GM21576 (cell line): Measurements from ENCODE around the gene LAMA1.
"Not testable (repeated sequence)": the region's sequence is repeated elsewhere in the genome, so short reads cannot be mapped to it uniquely, and the experiment has no call there.

Source experiments
- ATAC-seq: cut with Tn5 transposase; IDR thresholded peaks from one replicate; pipeline ENCODE4 v1.9.1; 2021; ENCODE audit warnings: mild to moderate bottlenecking, moderate library complexity; ENCODE audit not compliant: unreplicated experiment

Gene LAMA1, protein sequence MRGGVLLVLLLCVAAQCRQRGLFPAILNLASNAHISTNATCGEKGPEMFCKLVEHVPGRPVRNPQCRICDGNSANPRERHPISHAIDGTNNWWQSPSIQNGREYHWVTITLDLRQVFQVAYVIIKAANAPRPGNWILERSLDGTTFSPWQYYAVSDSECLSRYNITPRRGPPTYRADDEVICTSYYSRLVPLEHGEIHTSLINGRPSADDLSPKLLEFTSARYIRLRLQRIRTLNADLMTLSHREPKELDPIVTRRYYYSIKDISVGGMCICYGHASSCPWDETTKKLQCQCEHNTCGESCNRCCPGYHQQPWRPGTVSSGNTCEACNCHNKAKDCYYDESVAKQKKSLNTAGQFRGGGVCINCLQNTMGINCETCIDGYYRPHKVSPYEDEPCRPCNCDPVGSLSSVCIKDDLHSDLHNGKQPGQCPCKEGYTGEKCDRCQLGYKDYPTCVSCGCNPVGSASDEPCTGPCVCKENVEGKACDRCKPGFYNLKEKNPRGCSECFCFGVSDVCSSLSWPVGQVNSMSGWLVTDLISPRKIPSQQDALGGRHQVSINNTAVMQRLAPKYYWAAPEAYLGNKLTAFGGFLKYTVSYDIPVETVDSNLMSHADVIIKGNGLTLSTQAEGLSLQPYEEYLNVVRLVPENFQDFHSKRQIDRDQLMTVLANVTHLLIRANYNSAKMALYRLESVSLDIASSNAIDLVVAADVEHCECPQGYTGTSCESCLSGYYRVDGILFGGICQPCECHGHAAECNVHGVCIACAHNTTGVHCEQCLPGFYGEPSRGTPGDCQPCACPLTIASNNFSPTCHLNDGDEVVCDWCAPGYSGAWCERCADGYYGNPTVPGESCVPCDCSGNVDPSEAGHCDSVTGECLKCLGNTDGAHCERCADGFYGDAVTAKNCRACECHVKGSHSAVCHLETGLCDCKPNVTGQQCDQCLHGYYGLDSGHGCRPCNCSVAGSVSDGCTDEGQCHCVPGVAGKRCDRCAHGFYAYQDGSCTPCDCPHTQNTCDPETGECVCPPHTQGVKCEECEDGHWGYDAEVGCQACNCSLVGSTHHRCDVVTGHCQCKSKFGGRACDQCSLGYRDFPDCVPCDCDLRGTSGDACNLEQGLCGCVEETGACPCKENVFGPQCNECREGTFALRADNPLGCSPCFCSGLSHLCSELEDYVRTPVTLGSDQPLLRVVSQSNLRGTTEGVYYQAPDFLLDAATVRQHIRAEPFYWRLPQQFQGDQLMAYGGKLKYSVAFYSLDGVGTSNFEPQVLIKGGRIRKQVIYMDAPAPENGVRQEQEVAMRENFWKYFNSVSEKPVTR (N-terminal part only)

DNA sequence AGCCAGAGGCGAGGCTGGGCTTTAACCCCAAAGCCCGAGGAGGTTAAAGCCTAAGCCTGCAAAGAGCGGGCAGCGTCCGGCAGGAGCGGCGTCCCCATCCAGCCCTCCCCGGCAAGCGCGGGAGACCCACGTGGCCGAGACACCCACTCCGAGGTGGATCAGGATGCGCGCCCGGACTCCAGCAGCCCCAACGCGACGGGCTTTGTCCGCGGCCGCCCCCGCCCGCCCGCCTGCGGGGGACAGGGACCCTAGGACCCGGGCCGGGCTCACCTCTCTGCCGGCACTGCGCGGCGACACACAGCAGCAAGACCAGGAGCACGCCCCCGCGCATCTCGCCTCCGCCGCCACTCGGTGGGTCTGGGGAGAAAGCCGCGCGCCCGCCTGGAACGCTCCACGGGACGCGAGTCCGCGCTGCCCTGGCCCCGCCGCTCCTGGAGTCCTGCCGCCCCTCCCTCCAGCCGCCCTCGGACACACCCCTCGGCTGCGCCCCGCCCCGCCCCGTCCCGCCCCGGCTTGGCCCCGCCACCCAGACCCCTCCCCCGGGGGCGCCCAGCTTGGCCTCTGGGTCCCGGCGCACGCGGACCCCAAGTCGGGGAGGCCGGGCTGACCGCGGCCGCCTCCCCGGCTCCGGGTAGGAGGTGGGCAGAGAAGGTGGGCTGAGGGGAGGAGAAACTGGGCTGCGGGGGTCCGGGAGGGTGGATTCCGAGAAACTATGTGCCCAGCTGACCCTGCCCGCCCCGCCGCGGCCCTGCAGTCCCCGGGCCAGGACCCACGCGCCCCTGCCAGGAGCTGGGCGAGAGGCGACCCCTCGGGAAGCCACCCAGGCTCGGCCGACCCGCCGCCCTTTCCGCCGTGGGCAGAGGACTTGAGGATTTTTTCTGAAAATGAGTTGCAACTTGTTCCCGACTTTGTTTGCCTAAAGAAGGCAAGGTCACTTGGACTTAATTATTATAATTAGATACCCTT lies at the start of gene LAMA1:
TSS of gene LAMA1 (minus strand) at position 408 of the 966 bp plus-strand sequence. CDS start at position 331, 77 bp downstream.
- ATAC-seq = no peak

DNA sequence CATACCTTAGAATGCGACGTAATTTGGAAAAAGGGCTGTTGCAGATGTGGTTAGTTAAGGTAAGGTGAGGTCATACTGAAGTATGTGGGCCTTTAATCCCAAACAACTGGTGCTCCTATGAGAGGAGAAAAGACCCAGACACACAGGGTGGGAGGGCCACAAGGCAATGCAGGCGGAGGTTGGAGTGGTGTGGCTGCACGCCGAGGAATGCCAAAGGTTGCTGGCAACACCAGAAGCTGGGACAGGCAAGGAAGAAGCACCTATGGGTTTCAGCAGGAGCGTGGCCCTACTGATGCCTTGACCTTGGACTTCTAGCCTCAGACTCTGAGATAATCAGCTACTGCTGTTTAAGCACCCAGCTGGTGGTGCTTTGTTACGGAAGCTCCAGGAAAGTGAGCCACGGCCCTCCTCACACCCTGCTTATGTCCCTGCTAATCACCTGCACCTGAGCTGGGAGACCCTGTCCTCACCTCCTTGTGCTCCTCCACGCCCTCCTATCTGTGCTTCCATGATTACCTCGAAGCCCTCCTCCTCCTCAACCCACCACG lies 48.3 kb upstream of the LAMA1 start:
- ATAC-seq = no peak

DNA sequence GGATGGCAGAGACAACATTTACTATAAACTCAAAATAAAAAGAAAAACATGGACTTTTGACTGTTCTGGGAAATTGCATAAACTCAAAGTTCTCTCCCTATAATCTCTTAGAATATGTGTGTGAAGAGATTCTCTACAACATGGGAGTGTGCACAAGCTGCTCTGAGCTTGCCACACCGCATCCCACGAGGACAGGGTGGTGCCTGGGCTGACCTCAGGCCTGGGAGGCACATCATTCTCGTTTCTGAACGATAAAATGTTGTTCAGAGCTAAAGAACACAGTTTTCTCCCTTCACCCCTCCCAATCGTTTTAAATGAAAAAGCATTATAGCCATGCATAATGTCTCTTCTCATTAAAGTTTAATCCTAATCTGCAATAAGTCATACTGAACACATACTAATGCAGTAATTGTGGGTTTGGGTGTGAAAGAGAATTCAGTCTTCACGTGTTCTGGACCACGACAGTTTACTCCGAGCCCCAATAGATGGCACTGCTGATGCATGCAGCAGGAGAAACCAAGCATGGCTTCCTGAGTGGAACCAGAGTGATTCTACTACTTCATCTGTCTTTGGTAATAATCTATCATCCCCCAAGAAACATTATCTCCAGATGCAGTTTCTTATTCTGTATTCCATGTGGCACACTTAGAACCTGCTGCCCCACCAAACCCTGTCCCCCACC lies 46.9 kb upstream of the LAMA1 start:
- ATAC-seq = no peak

DNA sequence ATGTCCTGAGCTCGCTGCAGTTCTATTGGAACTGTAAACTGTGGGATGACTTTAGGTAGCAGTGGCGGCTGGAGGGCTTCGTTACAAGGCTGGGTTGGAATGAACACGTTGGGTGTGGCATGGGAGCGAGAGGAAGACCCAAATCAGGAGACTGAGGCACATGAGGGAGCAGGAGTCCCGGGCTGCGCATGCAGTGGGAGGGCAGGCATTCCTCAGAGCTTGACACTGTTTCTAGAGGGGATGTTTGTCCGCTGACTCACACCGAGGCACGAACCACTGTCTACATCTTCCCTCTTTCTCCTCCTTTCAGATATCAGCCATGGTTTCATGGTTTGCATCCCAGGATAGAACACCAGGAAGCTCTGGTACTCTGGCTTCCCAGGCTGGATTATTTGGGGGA lies 40.6 kb upstream of the LAMA1 start:
- no peak for ATAC-seq

DNA sequence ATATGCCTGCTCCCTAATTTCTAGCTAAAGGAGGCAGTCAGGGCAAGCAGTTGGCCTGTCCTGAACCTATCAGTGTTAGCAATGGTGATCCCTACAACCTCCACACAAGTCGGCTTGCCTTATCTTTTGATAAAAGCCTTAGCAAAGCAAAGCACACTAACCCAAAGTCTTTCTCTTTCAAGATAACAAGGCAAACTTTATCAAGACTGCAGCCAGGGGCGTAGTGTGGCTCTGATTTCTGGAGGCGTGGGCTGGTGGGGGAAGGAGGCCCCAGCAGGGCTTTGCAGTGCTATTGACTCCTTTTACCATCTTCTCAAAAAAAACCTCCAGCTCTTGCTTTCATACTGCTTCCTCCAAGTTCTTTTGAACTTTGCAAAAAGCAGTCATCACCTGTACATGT lies 40.2 kb upstream of the LAMA1 start:
- ATAC-seq = no peak

DNA sequence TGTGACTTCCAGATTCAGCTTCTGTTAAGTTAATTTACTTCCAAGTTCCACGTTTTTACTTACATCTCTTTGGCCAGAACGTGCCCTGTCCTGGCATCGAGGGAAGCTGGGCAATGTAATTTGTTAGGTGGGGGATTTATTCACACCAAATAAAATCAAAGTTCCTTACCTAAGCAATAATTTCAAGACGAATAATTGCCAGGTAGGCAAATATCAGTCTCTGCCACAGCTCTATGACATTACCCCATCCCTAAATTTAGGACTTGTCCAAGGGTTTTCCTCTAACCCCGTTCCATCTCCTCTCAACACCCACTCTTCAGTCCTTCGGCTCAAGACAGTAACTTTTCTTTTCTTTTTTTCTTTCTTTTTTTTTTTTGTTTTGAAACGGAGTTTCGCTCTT lies 38.3 kb upstream of the LAMA1 start:
- no peak for ATAC-seq

DNA sequence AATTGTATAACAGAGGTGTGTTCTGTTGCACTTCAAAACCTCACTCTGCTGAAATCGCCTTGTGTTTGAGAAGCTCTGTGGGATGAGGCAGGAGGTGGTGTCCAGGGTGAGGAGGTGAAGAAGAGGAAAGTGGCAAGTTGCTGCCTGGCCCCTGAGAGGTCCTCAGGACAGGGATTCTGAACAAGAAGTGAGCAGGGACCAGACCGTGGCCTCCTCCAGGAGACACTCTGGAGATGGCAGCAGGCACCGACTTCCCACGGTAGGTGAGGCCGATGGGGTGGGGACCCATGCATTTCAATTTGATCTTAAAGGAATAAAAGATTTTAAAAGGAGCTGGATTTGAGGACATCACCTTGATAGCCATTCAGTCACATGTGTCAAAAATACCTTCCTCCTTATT lies 37.5 kb upstream of the LAMA1 start:
- ATAC-seq = no peak

DNA sequence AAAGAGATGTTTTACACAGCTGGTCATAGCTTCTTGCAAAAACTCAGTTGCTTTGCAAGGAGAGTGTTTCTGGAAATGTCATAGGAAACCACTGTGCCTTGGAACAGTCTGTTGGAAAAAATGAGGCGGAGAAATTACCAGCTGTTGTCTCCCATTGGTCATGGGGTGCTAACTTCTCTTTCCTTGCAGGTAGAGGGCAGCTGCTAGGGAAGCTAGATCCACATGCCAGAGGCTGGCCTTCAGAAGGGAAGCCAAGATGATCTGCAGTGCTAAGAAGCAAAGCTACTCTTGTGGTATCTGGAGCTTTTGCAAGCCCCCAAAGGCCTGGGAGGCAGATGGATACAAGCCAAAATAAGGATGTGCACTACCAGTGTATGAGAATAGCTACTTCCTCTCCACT lies 34.8 kb upstream of the LAMA1 start:
- no peak for ATAC-seq

DNA sequence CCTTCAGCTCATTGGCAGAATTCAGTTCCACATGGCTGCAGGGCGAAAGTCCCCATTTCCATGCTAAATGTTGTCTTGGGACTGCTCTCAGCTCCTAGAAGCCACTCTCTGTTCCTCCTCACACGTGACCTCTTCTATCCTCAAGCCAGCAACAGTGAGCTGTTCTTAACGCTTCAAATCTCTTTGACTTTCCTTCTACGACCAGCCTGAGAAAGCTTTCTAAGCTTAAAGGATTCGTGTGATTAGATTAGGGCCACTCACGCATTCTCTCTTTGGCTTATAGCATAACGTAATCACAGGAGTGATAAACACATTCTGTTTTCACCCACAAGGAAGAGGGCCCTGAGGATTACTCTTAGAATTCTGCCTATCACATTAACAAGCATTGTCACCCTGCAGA lies 29.8 kb upstream of the LAMA1 start:
- no peak for ATAC-seq

DNA sequence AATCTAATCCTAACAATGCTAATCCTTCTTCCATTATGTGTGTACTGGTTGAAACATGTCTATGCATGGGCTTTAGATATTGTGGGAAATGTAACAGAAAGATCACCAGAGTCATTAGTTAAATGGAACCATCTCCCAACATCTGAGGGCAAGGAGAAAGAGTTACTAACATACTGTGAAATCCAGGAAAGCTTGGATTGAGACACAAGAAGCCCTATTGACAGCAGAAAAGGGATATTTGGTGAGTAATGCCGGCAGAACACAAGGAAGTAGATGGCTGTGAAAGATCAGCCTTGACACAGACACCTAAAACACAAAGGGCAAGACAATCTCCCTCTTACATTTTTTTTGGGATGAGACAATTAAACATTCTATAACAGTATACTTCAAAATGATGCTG lies 28.5 kb upstream of the LAMA1 start:
- ATAC-seq = no peak

DNA sequence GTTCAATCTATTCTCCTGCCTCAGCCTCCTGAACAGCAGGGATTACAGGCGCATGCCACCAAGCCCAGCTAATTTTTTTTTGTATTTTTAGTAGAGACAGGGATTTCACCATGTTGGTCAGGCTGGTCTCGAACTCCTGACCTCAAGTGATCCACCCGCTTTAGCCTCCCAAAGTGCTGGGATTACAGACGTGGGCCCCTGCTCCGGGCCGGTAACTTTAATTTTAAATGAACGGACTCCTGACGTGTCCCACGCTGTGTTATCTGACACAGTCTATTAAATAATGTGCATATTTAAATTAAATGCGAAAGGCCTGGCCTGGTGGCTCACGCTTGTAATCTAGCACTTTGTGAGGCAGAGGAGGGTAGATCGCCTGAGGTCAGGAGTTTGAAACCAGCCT lies 27.3 kb upstream of the LAMA1 start:
- ATAC-seq = not testable (repeated sequence)

DNA sequence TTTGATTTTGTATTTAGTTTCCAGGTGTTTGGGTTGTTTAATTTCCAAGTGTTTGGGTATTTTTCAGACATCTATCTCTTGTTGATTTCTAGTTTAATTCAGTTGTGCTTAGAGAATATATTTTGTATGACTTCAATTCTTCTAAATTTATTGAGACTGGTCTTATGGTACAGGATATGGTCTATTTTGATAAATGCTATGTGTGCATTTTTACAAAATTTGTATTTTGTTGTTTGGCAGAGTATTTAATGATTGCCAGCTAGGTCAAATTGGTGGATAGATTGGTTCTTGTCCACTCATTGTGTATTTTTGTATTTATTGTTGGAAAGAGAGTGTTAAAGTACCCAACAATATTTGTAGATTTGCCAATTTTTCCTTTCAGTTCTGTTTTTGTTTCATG lies 23.7 kb upstream of the LAMA1 start:
- no peak for ATAC-seq

DNA sequence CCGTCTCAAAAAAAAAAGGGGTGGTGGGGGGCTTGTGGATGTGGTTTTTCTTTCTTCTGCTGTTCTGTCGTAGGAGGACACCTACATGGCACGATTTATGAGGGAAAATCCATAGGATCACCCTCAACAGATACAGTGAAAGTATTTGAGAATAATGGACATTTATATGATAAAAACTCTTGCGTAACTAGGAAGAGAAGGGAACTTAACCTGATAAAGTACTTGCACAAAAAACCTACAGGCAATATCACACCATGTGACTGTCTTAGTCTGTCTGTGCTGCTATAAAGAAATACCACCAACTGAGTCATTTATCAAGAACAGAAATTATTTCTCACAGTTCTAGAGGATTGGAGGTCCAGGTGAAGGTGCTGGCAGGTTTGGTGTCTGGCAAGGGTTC lies 21.8 kb upstream of the LAMA1 start:
- ATAC-seq = no peak

DNA sequence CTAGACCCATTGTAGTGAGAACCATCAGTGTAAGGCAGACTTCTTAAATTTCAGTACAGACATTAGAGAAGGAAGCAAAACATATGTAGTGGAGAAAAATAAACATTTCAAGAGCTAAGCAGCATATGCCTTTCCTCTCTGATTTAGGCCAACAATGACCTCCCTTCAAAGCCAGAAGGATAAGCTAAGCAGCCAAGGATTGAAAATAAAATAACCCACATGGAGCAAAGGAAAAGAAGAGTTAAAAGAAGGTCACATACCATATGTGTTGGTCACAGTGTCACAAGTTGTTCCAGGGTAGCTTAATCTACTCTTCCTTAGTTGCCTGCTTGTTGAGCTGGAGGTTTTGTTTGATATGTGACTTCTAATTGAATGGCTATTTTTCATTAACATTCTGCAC lies 15.6 kb upstream of the LAMA1 start:
- no peak for ATAC-seq

DNA sequence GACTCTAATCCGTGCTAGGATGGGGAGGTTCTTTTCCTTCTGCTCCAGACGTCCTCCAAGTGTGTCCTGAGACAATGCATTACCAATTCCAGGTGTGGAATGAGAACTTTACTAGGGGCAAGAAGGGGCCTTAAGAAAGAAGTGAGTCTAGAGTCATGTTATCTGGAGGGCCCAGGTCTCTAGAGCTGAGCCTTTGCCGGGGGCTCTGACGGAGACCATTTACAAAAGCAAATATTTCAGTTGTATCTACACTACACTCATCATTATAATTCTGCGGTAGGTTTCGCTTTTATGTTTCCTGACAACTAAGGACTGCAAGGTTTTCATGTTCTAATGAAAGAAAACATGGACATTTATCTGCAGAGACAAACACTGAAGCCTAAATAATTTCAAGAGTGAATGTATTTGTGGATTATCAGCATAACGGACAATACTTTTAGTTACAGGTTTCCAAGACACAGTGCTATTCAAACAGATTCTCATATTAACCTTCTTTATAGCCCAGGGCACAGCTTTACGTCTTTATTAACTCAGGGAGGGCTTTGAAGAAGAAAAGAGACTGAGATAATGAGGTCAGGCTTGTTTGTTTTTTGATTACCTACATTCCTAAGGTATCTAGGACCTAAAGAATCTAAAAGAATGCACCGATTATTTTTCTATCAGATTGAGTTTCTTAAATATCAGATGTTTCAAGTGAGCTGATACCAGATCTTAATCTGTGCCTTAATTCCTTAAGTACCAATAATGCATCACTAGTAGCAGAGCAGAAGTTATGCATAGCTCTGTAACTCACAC lies 15.0 kb upstream of the LAMA1 start:
- ATAC-seq = no peak

DNA sequence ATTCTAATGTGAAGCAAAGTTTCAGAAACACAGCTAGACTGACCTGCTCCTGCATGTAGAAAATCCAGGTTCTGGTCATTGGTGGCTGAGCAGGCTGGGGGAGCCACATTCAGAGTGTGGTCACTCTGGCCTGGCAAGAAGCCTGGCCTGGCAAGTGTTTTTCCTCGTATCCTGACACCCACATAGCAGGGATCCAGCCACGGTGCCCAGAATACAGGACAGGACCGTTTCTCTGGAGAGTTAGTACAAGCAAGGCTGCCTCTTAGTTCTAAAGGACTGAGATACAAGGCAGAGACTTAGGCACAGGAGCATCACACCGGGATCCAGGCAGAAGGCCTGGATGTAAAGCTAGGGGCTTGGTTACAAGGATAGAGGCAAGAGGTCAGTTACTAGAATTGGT lies 4.8 kb upstream of the LAMA1 start:
- ATAC-seq = no peak

DNA sequence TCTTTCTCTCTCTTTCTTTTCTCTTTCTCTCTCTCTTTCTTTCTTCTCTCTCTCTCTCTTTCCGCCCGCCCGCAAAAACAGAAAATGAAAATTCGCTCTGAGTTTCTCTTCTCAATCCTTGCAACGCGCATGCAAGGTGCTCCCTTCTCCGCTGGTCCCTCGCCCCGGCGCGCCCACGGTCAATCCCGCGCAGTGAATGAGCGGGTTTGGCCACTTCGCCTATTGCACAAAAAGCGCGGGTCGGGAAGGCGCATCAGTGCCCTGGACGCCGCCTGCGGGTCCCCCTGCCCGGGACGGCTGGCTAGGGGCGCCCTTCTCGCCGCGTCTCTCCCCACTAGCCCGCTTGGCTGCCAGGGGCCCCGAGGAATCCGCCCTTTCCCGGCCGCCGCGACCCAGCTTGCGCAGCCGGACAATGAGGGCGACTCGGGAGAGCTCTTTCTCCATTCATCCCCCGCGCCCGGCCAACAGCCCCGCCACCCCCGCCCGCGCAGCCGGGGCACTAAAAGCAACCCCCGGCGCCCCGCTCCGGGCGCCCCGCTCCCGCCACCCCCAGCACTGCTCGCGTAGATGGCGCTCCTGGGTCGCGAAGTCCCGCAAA lies 706 bp downstream of the LAMA1 start:
- ATAC-seq = no peak
